ENCODE results near the gene EIF1. TPM values are rescaled to one million over a fixed set of nuclear protein-coding genes. Genes with fewer than 3 reads are reported as not detected.
A peak's percentile ranks its signal among the peaks of the same experiment; 100 is the strongest.

The EIF1 gene
- polyA plus RNA-seq, 1 donor, result 791 TPM

- no peaks in the 10 kb centered on the region for H3K9me3 ChIP-seq (ENCODE audit: control insufficient read depth, low read depth, low read length)
- H3K27me3 ChIP-seq (ENCODE audit: control insufficient read depth, insufficient read depth, low read length), result no peaks in the 10 kb centered on the region
- H3K4me1 ChIP-seq (ENCODE audit: control insufficient read depth, insufficient read depth, low read length), result peaks cover 83% of the 10 kb centered on the region
- H3K27ac ChIP-seq (ENCODE audit: low read length), result peak overlapping the region; percentile 93
- WGBS (ENCODE audit: insufficient coverage, low lambda C conversion rate), result no CpG with 5 or more reads among the region's 18 CpGs
- H3K4me3 ChIP-seq (ENCODE audit: low read length), result no peak overlapping the region
- no peaks in the 10 kb centered on the region for H3K36me3 ChIP-seq (ENCODE audit: control insufficient read depth, insufficient read depth, low read length)
- DNase-seq, result peak; percentile 67 to 82
Observed at GRCh38 chr17:41655611-41656111, 33.0 kb upstream of the EIF1 start.

DNA sequence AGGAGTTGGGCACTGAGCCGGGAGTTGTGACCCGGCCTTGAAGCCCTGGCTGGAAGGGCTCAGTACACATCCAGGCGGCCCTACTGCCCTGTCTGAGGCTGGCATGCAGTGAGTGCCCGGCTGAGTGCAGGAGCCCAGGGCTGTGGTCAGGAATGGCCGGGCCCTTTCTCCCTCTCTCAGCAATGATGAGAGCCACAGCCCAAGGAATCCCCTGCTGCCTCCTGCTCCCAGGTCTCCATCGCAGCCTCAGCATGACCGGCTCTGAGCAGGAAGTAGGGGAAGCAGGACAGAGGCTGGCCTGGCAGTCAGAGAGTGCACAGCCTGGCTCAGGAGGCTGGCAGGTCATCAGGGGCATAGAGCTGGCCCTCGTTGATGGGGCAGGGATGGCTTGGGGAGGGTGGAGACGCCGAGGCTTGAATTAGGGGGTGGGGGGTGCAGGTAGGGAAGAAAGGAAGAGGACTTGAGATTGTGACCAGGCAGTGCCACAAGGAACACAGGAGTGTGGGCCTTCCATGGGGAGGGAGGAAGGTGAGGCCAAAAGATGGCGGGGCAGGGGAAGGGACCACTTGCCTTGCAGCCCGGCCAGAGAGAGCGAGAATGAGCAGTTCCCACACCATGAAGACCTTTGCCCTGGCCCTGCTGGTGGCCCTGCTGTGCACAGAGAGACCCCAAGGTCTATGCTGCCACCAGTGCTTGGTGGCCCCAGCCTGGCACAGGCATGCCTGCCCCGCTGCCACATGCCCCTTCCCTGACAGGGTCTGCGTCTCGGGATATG is 32.2 kb upstream of the EIF1 start:
- Histone ChIP-seq H3K36me3 (ENCODE audit: control insufficient read depth, insufficient read depth, low read length) (no peaks in the 10 kb centered on the region), H3K9me3 (ENCODE audit: control insufficient read depth, low read depth, low read length) (no peaks in the 10 kb centered on the region), H3K27me3 (ENCODE audit: control insufficient read depth, insufficient read depth, low read length) (no peaks in the 10 kb centered on the region), H3K27ac (ENCODE audit: low read length) (peak overlapping the region; percentile 93), H3K4me3 (ENCODE audit: low read length) (no peak overlapping the region), H3K4me1 (ENCODE audit: control insufficient read depth, insufficient read depth, low read length) (peaks cover 76% of the 10 kb centered on the region)
- DNase-seq, result no peak
- no CpG with 5 or more reads among the region's 16 CpGs for WGBS (ENCODE audit: insufficient coverage, low lambda C conversion rate)

GRCh38 chr17:41657176-41657754 is 31.4 kb upstream of the EIF1 start:
- Histone ChIP-seq H3K27me3 (ENCODE audit: control insufficient read depth, insufficient read depth, low read length) (no peaks in the 10 kb centered on the region), H3K4me1 (ENCODE audit: control insufficient read depth, insufficient read depth, low read length) (peaks cover 67% of the 10 kb centered on the region), H3K4me3 (ENCODE audit: low read length) (no peak overlapping the region), H3K27ac (ENCODE audit: low read length) (no peak overlapping the region), H3K9me3 (ENCODE audit: control insufficient read depth, low read depth, low read length) (no peaks in the 10 kb centered on the region), H3K36me3 (ENCODE audit: control insufficient read depth, insufficient read depth, low read length) (no peaks in the 10 kb centered on the region)
- DNase-seq, result peak in 1 of 2 donors; percentile 11
- no CpG with 5 or more reads among the region's 16 CpGs for WGBS (ENCODE audit: insufficient coverage, low lambda C conversion rate)

DNA sequence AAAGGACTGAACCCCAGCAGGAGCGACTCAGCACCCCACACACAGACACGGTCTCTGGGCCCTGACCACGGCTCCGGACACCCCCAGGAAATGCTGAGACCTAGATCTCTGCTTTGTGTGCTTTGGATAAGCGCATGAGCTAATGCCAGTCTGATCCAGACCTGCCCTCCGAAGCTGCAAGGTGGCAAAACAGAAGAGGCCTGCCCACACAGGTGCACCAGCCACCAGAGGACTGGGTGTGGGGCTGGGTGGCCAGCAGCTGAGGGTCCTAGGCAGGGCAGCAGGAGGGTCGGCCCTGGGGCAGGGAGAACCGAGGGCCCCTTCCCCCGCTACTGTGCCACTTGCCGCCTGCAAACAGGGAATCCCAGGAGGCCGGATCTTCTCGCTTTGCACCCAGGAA is 30.7 kb upstream of the EIF1 start:
- H3K27me3 ChIP-seq (ENCODE audit: control insufficient read depth, insufficient read depth, low read length), result no peaks in the 10 kb centered on the region
- H3K9me3 ChIP-seq (ENCODE audit: control insufficient read depth, low read depth, low read length), result peaks cover 2% of the 10 kb centered on the region
- H3K27ac ChIP-seq (ENCODE audit: low read length), result no peak overlapping the region
- H3K4me3 ChIP-seq (ENCODE audit: low read length), result no peak overlapping the region
- H3K4me1 ChIP-seq (ENCODE audit: control insufficient read depth, insufficient read depth, low read length), result peaks cover 61% of the 10 kb centered on the region
- no CpG with 5 or more reads among the region's 12 CpGs for WGBS (ENCODE audit: insufficient coverage, low lambda C conversion rate)
- peak in 1 of 2 donors; percentile 1 for DNase-seq
- no peaks in the 10 kb centered on the region for H3K36me3 ChIP-seq (ENCODE audit: control insufficient read depth, insufficient read depth, low read length)

DNA sequence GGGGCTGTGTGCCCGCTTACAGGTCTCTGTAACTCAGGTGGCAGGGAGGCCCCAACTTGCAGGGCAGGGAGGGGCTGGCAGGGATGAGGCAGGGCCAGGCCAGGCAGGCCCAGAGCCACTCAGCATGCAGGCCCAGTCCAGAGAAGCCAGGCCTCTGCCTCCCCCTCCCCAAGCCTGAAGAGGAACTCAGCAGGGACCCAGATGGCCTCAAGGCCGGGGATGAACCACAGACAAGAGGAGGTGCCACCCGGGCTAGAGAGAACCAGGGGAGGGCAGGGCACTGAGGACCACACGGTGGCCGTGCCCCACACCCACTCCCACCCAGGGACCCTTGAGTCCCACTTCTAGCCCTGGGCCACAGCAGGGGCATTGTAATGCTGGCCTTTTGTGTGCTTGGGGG is 29.8 kb upstream of the EIF1 start:
- Histone ChIP-seq H3K9me3 (ENCODE audit: control insufficient read depth, low read depth, low read length) (peaks cover 2% of the 10 kb centered on the region), H3K4me3 (ENCODE audit: low read length) (no peak overlapping the region), H3K4me1 (ENCODE audit: control insufficient read depth, insufficient read depth, low read length) (peaks cover 51% of the 10 kb centered on the region), H3K36me3 (ENCODE audit: control insufficient read depth, insufficient read depth, low read length) (no peaks in the 10 kb centered on the region), H3K27me3 (ENCODE audit: control insufficient read depth, insufficient read depth, low read length) (no peaks in the 10 kb centered on the region), H3K27ac (ENCODE audit: low read length) (no peak overlapping the region)
- peak in 1 of 2 donors; percentile 1 for DNase-seq
- no CpG with 5 or more reads among the region's 5 CpGs for WGBS (ENCODE audit: insufficient coverage, low lambda C conversion rate)

DNA sequence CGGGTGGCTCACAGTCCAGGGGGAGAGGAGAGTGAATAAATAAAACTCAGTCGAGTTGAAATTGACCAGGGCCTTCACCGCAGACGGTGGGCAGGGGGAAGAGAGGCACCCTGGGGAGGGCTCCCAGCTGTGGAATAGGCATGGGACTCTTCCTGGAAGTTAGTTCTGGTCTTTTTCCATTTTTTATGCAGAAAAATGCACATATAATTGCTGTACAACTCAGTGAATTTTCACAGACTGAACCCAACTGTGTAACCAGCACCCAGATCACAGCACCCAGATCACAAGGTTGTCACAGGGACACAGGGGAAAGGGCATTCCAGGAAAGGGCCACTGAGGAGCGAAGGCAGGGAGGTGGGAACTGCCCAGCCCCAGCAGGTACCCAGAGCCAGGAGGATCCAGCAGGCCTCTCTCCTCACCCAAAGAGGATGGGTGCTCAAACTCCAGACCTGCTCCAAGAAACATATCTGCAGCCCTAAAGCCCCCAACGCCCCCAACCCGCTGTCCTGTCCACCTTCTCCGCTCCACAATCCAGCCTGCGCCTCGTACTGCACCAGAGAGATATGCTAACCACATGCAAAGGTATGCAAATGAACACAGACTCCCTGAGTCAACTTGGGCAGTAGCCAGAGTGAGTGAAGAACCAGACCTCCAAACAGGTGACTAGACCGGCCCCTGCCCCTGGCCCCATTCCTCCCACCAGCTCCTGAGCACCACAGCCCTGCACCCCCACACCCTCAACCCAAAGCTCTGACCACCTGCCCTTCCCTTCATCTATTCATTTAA is 29.1 kb upstream of the EIF1 start:
- peaks cover 2% of the 10 kb centered on the region for H3K9me3 ChIP-seq (ENCODE audit: control insufficient read depth, low read depth, low read length)
- WGBS (ENCODE audit: insufficient coverage, low lambda C conversion rate), result 60% methylated on average over 1 of the region's 11 CpGs
- H3K4me3 ChIP-seq (ENCODE audit: low read length), result no peak overlapping the region
- H3K27ac ChIP-seq (ENCODE audit: low read length), result no peak overlapping the region
- DNase-seq, result peak in 1 of 2 donors; percentile 6
- H3K36me3 ChIP-seq (ENCODE audit: control insufficient read depth, insufficient read depth, low read length), result no peaks in the 10 kb centered on the region
- H3K27me3 ChIP-seq (ENCODE audit: control insufficient read depth, insufficient read depth, low read length), result no peaks in the 10 kb centered on the region
- H3K4me1 ChIP-seq (ENCODE audit: control insufficient read depth, insufficient read depth, low read length), result peaks cover 46% of the 10 kb centered on the region

- DNase-seq, result peak in 1 of 2 donors; percentile 2
- H3K36me3 ChIP-seq (ENCODE audit: control insufficient read depth, insufficient read depth, low read length), result no peaks in the 10 kb centered on the region
- H3K4me3 ChIP-seq (ENCODE audit: low read length), result no peak overlapping the region
- H3K4me1 ChIP-seq (ENCODE audit: control insufficient read depth, insufficient read depth, low read length), result peaks cover 39% of the 10 kb centered on the region
- no peak overlapping the region for H3K27ac ChIP-seq (ENCODE audit: low read length)
- peaks cover 2% of the 10 kb centered on the region for H3K9me3 ChIP-seq (ENCODE audit: control insufficient read depth, low read depth, low read length)
- H3K27me3 ChIP-seq (ENCODE audit: control insufficient read depth, insufficient read depth, low read length), result no peaks in the 10 kb centered on the region
- WGBS (ENCODE audit: insufficient coverage, low lambda C conversion rate), result no CpG with 5 or more reads among the region's 8 CpGs
Observed at GRCh38 chr17:41660221-41660711, 28.4 kb upstream of the EIF1 start.

DNA sequence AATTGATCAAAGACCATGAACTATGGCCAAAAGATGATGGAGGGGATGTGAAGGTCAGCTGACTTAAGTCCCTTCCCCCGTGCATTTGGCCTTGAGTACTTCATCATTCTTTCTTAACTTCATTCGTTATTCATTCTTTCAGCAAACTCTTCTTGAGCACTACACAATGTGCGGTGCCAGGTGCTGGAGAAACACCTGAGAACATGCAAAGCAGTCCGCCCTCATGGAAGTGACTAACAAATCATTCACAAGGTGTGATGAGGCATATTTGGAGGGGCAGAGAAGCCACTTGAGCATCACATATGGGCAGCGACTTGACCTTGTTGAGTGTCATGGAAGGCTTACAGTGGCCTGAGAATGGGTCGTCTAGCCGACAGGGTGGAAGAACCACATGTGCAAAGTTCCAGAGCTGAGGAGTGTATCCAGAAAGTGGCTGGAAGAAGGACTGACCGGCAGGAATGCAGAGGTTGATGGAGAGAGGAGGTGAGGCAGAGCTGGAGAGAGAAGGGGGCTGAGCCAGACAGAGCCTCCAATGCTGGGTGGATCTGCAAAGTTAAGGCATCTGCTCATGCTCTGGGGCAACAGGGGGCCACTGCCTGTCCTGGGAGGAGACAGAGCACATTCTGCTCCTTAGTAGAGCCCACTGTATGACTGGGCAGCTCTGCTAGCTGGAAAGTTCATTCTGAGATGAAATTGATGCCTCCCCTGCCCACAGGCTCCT is 25.1 kb upstream of the EIF1 start:
- peaks cover 2% of the 10 kb centered on the region for H3K9me3 ChIP-seq (ENCODE audit: control insufficient read depth, low read depth, low read length)
- no peaks in the 10 kb centered on the region for H3K36me3 ChIP-seq (ENCODE audit: control insufficient read depth, insufficient read depth, low read length)
- no peak overlapping the region for H3K4me3 ChIP-seq (ENCODE audit: low read length)
- H3K27ac ChIP-seq (ENCODE audit: low read length), result no peak overlapping the region
- H3K27me3 ChIP-seq (ENCODE audit: control insufficient read depth, insufficient read depth, low read length), result no peaks in the 10 kb centered on the region
- WGBS (ENCODE audit: insufficient coverage, low lambda C conversion rate), result 53% methylated on average over 3 of the region's 8 CpGs
- DNase-seq, result no peak
- H3K4me1 ChIP-seq (ENCODE audit: control insufficient read depth, insufficient read depth, low read length), result peaks cover 19% of the 10 kb centered on the region

- no peak for DNase-seq
- no peak overlapping the region for H3K27ac ChIP-seq (ENCODE audit: low read length)
- H3K9me3 ChIP-seq (ENCODE audit: control insufficient read depth, low read depth, low read length), result peaks cover 2% of the 10 kb centered on the region
- H3K27me3 ChIP-seq (ENCODE audit: control insufficient read depth, insufficient read depth, low read length), result no peaks in the 10 kb centered on the region
- peaks cover 14% of the 10 kb centered on the region for H3K4me1 ChIP-seq (ENCODE audit: control insufficient read depth, insufficient read depth, low read length)
- WGBS (ENCODE audit: insufficient coverage, low lambda C conversion rate), result no CpG with 5 or more reads among the region's 2 CpGs
- H3K4me3 ChIP-seq (ENCODE audit: low read length), result no peak overlapping the region
- no peaks in the 10 kb centered on the region for H3K36me3 ChIP-seq (ENCODE audit: control insufficient read depth, insufficient read depth, low read length)
Observed at GRCh38 chr17:41664172-41664457, 24.6 kb upstream of the EIF1 start.
